GM19328 (cell line): ENCODE measurements around the gene IGF2BP1.

Experiments
- ATAC-seq: cut with Tn5 transposase; IDR thresholded peaks from one replicate; pipeline ENCODE4 v1.9.1; 2021; ENCODE audit warnings: mild to moderate bottlenecking, moderate library complexity; ENCODE audit not compliant: unreplicated experiment

The IGF2BP1 gene

DNA sequence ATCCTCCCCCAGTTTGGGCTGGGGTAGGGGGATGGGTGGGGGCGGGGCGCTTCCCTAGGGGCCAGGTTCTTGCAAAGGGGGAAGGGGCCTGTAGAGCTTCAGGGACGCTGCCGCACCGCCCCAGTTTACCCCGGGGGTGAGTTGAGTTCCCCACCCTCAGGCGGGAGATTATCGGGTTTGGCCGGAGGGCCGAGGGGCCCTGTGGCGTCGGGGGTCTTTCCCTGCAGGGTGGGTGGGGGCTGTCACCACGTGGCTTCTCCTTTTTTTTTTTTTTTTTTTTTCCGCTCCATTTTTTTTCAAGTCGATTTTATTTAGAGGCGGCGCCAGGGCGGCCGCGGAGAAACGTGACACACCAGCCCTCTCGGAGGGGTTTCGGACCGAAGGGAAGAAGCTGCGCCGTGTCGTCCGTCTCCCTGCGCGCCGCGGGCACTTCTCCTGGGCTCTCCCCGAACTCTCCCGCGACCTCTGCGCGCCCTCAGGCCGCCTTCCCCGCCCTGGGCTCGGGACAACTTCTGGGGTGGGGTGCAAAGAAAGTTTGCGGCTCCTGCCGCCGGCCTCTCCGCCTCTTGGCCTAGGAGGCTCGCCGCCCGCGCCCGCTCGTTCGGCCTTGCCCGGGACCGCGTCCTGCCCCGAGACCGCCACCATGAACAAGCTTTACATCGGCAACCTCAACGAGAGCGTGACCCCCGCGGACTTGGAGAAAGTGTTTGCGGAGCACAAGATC, at the start of gene IGF2BP1:
Gene IGF2BP1, plus strand, starts transcription at position 283 of the 724 bp plus-strand sequence. Its CDS starts 361 bp downstream, at position 644.
- ATAC-seq = no peak

DNA sequence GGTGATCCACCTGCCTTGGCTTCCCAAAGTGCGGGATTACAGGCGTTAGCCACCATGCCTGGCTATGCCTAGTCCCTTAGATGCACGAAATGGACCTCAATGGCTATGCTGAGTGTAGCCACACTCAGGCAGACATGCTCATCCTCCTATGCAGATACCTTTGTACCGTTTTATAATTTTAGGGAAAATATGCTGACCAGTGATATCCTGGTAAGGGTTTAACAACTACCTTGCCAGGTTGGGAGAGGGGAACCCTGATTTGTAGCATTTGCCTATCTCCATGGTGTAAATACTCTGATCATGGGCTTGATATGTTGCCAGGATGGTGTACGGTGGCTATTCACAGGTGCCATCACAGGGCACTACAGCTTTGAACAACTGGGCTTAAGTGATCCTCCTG, 45.6 kb upstream of the IGF2BP1 start:
- no peak for ATAC-seq

DNA sequence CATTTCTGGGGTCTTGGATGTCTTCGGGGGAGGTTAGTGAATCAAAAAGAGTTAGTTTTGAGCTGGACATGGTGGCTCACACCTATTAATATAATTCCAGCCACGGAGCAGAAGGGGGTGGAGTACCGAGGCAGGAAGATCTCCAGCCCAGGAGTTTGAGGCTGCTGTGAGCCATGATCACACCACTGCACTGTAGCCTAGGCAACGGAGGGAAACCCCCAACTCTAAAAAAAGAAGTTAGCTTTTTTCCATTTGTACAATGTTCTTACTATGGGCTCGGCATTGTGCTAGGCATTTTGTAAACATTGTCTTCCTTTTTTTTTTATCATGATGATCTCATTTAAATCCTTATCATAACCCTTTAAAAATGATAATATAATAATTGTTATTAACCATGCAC, 44.3 kb upstream of the IGF2BP1 start:
- no peak for ATAC-seq

DNA sequence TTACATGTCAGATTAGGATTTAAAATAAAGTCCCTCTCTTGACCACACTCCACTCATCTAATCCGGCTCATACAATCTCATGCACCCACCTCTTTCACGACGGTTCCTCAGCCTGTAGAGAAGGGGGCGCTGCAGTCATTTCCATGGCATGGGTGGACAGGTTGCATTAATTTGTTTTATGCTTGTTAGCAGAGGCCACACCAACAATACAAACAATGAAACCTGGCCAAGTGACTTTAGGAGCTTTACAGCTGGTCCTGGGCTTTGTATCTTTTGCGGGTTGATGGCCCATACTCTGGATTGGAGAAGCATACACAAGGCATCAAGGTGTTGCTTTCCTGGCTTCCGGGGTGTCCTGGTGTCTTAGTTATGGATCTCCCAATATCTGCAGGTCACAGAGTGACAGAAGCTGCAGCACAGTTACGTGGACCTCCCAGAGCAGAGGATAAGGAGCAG, 42.9 kb upstream of the IGF2BP1 start:
- no peak for ATAC-seq

DNA sequence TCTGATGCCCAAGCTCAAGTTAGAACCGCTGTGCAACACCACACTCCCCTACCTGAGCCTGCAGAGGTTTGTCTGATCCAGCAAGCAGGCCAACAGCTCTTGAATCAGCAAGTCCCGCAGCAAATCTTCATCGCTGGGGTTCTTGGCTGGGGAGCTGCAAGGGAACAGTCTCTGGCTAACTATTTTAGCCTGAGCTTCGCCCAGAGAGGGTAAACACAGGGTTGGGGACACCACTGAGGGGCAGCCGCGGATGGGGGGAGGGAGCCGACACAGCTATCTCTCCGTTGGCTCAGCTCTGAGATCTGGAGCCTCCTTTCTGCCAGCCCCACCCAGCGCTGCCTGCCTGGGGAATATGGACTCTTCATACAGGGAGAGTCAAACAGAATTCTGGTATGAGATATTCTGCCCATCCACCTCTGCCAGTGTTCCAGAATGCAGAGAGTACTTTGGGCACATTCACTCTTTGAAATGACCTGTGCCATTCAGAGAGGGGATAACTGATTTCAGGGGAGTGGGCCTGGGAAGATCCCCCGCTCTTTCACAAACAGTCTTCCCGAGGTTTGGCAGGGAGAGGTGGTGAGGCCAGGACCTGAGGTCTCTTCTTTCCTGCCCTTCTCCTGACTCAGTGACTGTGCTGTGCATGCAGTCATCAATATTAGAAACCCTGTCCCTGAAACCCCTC, 36.2 kb upstream of the IGF2BP1 start:
- ATAC-seq = no peak

DNA sequence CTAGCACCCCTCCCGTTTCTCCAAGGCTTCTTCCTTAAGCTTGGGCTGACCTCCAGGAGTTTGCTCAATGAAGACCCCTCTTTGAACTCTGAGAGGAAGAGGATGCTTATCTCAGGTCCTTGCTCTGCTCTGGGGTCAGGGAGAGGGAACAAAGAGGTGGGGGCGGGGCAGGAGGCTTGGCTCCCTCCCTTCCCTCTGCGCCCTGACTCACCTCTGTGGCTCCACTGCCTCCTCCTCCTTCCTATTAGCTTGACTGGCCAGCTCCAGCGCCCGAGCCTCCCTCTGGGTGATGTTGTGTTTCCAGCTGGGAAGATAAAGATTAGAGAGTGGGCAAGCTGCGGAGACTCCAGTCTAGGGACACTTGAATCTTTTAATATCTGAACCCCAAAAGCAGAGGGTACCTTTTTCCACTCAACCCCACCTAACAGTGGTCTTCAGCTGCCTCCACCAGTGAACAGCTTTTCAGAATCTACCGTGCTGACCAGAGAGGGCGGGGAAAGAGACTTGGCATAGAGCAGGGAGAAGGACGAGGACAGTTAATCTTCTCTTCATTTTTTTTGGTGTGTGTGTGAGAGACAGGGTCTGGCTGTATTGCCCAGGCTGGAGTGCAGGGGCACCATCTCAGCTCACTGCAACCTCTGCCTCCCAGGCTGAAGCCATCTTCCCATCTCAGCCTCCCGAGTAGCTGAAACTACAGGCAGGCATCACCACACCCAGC, 35.5 kb upstream of the IGF2BP1 start:
- ATAC-seq = no peak

DNA sequence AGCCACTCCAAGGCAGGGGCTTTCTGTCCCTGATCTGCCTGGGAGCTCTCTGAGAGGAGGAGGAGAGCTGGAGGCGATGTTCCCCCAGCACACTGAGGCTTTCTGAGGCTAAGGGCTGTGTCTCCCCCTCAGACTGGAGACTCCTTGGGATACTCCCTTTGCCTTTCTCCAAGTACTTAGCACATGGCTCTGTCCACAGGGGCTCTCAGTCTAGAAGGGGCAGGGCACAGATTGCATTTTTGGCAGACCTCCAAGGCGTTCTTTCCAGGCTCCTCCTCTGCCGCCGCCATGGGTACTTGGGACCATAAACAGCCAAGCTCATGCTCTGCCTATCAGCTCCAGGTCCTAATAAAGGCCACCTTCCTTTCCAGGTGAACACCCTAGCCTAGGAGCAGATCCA, 27.0 kb upstream of the IGF2BP1 start:
- no peak for ATAC-seq

DNA sequence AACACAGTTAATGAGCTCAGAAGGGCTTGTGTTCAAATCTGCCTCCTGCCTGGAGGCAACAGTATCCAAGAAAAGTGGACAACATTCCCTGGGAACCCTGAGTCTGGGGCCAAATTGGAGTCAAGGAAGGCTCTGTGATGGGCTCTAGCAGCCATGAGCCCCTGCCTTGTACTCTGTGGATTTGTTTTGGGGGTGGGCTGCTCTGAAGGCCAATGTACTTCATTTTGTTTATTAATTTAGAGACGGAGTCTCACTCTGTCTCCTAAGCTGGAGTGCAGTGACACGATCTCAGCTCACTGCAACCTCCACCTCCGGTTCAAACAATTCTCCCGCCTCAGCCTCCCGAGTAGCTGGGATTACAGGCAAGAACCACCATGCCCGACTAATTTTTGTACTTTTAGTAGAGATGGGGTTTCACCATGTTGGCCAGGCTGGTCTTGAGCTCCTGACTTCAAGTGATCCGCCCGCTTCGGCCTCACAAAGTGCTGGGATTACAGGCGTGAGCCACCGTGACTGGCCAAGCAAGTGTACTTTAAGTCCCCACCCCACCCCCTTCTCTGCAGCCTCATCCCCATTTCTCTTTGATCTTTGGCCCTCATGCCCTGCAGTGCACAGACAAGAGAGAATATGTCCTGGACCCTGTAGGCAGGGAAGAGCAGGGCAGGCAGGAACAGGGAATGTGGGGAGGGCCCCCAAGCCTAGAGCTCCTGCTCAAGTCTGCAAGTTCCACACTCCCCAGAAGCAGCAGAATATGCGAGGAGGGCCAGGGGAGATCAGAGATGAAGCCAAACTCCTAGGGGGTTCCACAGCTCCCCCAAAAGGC, 26.1 kb upstream of the IGF2BP1 start:
- ATAC-seq = no peak

DNA sequence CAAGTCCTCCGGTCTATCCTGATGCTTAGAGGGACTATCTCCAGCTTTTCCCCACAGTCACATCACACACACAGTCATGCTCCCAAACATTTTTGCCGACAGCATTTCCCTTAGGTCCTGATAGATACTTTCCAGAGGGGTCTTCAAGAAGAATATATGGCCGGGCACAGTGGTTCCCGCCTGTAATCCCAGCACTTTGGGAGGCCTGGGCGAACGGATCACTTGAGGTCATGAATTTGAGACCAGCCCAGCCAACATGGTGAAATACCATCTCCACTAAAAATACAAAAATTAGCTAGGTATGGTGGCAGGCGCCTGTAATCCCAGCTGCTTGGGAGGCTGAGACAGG, 24.5 kb upstream of the IGF2BP1 start:
- no peak for ATAC-seq

DNA sequence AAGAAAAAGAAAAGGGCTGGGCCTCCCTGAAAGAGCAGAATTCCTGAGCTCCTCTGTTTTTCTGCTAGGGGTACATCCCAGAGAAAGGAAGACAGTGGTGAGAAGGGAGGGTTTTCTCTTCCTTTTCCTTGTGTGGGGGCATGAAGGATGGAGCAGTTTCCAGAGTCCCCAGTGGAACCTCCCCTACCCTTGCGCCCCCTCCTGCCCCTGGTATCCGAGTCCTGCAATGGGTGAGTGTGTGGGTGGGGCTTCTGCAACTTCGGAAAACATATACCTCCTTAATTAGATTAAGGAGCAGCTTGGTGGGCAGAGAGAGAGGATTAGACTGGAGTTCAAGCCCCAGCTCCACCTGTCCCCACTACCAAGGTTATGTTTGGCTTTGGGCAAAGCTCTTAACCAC, 23.4 kb upstream of the IGF2BP1 start:
- no peak for ATAC-seq

DNA sequence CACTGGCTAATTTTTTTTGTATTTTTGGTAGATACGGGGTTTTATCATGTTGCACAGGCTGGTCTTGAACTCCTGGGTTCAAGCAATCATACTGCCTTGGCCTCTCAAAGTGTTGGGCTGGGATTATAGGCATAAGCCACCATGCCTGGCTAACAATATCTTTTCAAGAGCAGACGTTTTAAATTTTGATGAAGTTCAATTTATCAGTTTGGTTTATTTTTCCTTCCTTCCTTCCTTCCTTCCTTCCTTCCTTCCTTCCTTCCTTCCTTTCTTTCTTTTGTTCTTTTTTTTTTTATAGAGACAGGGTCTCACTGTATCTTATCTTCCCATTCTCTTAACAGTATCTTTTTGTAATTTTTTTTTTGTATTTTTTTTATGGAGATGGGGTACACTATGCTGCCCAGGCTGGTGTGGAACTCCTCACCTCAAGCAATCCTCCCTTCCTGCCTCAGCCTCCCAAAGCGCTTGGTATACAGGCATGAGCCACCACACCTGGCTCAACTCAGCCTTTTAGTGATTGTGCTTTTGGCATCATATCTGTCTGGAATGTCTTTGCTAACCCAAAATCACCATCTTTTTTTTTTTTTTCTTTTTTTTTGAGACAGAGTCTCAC, 15.2 kb upstream of the IGF2BP1 start:
- no peak for ATAC-seq

DNA sequence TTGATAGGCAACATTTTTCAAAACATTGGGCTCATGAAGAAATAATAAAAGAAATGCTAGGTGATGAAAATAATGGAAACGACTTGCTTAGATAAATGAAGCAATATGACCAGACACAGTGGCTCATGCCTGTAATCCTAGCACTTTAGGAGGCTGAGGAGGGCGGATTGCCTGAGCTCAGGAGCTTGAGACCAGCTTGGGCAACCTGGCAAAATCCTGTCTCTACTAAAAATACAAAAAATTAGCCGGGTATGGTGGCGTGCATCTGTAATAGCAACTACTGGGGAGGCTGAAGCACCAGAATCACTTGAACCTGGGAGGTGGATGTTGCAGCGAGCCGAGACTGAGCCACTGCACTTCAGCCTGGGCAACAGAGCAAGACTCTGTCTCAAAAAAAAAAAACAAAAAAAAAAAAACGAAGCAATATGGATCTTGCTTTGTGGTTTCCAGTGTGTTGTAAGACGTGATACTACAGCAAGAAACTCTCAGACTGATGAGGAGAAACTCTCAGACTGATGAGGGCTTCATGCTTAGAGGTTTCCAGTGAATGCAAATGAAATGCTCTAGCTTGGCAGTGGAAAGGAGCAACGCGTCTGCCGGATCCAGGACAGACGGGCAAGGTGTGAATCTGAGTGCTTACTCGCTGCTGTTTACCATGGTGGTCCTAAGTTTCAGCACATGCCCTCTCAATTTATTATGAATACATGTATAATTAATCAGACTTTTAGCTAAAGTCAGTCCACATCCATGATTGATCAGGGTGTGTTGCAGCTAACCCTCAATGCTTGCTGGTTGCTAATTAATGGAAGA, 11.5 kb upstream of the IGF2BP1 start:
- no peak for ATAC-seq

DNA sequence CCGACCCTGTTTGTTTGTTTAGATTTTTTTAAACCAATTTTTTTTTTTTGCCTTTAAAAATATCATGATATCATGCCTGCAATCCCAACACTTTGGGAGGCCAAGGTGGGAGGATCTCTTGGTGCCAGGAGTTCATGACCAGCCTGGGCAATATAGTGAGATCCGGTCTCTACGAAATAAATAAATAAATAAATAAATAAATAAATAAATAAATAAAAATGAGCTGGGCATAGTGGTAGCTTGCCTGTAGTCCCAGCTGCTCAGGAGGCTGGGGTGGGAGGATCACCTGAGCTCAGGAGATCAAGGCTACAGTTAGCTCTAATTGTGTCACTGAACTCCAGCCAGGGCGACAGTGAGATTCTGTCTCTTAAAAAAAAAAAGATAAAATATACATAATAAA, 8.1 kb upstream of the IGF2BP1 start:
- no peak for ATAC-seq

DNA sequence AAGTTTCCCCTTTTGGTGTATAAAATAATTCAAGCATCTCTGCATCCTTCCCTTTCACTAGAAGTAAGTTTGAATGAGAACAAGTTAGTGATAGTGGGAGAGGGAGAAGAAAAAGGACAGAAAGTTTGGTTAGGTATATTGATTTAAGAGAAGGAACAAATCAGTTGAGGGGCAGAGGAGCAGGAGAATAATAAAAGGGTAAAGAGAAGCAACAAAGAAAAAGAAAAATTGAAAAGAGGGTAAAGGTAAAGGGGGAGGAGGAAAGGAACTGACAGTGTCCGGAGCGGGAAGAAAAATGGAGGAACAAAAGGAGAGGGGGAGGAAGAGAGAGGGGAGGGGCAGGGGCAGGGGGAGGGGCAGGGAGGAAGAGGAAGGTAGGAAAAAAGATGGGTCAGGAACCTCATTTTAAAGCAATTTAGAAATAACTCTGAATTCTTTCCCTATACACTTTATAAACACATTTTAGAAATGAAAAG, 6.3 kb upstream of the IGF2BP1 start:
- ATAC-seq = no peak

DNA sequence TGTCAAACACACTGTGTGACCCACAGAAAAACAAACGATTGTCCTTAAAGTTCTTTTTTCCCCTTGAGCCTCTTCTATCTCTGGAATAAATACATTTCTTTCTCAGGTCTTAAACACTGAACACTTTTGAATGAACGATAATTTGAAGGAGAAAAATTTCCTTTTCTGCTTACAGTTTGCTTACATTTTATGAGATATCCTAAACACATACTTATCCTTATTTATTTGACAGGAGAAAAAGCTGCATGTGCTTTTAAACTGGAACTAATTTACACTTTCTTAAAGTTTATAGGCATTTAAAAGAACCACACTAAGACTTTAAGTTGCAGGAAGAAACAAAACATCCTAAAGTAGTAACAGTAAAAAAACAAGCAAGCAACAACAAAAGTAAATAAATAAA, 4.7 kb upstream of the IGF2BP1 start:
- ATAC-seq = no peak

DNA sequence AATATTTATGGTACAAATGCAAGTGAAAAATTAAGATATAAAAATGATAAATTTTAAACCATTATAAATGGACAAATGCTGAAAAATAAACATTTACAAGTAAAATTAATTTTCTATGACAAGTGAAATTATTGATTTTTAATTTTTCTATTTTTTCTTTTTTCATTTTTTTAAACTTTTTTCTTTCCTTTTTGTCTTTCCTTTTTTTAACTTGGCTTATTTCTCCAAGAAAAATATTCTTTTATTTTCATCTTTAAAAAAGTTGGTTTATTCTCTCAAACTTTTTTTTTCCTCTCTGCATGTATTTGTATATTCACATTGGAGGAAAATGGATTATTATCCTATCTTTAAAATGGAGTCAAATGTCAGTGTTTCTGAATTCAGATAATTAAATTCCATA, 3.9 kb upstream of the IGF2BP1 start:
- no peak for ATAC-seq

DNA sequence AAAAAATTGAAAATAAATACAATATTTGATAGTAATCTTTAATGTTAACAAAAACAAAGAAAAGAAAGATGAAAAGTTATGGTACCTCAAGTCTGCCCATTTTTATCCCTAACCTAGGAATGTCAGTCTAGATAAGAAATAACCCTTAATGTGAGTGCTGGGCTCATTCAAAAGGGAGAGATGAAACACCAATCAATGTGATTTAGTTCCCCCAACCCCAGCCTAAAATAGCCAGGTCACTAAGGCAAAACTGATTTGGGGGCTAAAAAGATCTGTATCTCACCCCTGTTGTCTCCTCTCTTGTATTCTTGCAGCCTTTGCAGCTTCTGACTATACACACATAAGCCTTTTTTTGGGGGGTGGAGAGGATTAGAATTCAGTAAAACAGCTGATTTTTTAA, 3.2 kb upstream of the IGF2BP1 start:
- no peak for ATAC-seq

DNA sequence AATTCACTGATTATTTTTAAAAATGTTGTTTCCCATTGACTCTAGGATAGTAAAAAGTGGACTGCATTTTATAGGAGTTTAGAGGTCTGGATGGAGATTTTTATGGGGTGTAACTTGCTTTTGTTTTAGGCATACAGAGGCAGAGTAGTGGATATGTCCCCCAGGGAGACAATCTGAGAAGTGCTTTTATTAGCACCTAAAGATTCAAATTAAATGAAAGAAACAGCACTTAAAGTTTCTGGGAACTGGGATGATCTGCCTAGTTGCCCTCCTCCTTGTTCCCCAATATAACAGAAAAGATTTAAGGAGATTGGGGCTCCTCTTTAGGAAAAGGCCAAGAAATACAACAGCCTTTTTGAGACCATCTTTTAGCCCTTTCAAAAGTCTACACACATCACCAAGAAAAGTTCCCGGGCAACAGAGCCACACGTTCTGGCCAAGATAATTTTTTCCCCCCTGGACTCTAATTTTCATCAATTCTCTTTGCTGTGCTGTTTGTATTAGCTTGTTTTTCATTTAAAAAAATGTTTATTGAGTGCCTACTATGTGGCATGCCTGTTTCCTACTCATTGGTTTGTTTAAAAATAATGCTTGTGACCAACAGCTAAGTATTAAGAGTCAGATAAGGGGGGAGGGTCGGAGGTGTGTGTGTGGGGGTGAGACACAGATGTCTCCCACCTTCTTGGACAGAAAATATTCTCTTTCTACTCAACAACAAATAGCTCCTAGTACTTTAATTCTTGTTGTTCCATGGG, 2.5 kb upstream of the IGF2BP1 start:
- no peak for ATAC-seq
